Right ventricle myocardium superior (tissue), 1 donor: ENCODE measurements around the gene PRKAG1. TPM values are rescaled to one million over a fixed set of nuclear protein-coding genes. Genes with fewer than 3 reads are reported as not detected.

Experiments used
- ATAC-seq: fragments of 200-7000 bp; cut with Tn5 transposase; one replicate; pipeline ENCODE4 v1.9.1; 2020; ENCODE audit warnings: mild to moderate bottlenecking; ENCODE audit not compliant: poor library complexity
- DNase-seq: peaks from one replicate; pipeline ENCODE4 v3.0.0-alpha.2; 2020
- intact Hi-C: fragments of 100-400 bp; cut with DNase I; formaldehyde crosslinking; loops from one replicate; pipeline ENCODE4 v1.11.2; 2022
- total RNA-seq: library from RNA; stranded (reverse); fragmentation: NEBNext Ultra II Directional; extraction: Animal tissue kit (Norgen Biotek cat#: 25700); gene quantifications from one replicate; pipeline ENCODE4 v1.2.1, GENCODE V29; 2021
- donor health status: DM: no; HTN: yes; CAD: no; lungs with severe emphysema.

The PRKAG1 gene
- total RNA-seq, 1 donor from 2014 or later, result 92.8 TPM

- ATAC-seq, result no peak
- DNase-seq, result no peak
- intact Hi-C loops, result loop anchor here (5.0 kb wide), 1 partner anchor 142 kb away; the partner anchor contains the start of gene DDX23
These were observed 24.1 kb downstream of the PRKAG1 start for GRCh38 chr12:48994224-48995085.

- DNase-seq (no peak), ATAC-seq (no peak)
- intact Hi-C loops, result no loop called here
These were observed 24.8 kb downstream of the PRKAG1 start for GRCh38 chr12:48993787-48994186.

DNA sequence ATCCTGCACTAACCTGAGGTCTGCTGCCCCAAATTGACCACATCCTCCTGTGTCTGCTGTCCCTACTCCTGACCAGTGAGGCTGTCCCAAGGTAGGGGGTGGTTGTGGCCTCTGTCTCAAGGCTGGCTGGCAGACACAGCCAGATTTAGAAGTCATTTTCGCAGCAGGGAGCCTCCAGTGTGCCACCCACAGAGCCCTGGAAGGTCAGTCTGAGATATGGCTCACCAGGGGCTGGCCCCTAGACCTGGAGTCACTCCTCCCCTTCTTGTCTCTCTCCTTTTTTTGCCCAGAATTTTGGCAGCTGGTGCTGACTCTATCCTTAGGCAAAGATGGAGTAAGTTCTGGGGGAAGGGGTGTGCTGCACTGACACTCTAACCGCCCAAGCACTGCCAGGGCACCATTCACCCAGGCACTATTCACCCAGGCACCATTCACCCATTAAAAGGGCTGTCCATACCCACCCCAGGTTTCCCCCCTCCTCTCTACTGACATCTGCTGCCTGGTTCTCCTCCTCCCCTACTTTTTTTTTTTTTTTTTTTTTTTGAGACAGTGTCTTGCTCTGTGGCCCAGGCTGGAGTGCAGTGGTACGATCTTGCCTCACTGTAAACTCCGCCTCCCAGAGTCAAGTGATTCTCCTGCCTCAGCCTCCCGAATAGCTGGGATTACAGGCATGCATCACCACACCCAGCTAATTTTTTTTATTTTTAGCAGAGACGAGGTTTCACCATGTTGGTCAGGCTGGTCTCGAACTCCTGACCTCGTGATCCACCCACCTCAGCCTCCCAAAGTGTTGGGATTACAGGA is 27.1 kb downstream of the PRKAG1 start:
- ATAC-seq, result no peak
- intact Hi-C loops, result no loop called here
- DNase-seq, result no peak

- DNase-seq (no peak), ATAC-seq (no peak)
- intact Hi-C loops, result no loop called here
These were observed 28.0 kb downstream of the PRKAG1 start for GRCh38 chr12:48990552-48990951.

GRCh38 chr12:48988030-48988649 is 30.4 kb downstream of the PRKAG1 start:
- intact Hi-C loops, result no loop called here
- ATAC-seq (peak; percentile 70), DNase-seq (peak; percentile 79)

DNA sequence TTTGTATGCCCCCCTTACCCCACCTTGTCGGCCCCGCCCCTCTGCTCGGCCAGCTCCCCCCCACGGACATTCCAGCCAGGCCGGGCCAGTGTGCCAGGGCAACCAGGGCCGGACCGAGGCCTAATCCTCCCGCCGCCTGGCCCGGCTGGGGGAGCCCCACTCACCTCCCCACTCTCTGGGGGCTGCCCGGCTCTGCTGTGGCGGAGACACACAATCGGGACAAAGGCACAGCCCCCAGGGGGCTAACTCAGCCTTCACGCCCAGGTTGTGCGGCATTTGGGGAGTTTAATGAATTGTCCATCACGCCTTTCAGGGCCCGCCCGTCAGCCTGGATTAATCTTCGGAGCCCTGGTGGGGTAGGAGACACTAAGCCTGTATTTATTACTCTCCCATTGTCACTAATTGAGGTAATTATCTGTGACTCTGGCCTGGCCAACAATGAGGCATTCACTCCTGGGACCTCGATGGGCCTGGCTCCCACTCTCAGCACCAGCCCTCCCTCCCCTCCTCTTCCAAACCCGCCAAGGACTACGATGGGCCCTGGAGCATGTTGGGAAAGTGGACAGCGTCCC is 31.8 kb downstream of the PRKAG1 start:
- intact Hi-C loops, result no loop called here
- ATAC-seq, result no peak

DNA sequence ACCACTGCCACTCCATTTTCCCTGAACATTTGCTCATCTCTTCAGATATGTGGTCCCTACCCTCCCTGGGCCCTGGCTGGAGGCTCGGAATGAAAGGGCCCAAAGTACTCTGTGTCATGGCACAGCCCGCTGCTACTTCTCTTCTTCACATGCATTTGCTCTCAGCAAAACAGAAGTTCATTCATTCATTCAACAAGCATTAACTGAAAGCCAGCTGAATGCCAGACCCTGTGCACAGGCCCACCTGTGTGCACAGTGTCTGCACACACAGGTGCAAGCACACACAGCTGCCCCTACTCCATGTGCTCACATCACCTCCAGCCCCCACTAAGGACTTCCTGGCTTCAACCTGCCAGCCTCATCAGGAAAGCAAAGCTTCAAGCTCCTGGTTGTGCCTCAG is 32.7 kb downstream of the PRKAG1 start:
- intact Hi-C loops, result no loop called here
- DNase-seq (no peak), ATAC-seq (no peak)

More for the DNA sequence above, 31.8 kb downstream of the PRKAG1 start:
- no peak for DNase-seq

- DNase-seq, result peak; percentile 75
- peak; percentile 88 for ATAC-seq
- intact Hi-C loops, result no loop called here
These were observed 33.1 kb downstream of the PRKAG1 start for GRCh38 chr12:48985475-48985897.

- no peak for DNase-seq
- ATAC-seq, result no peak
- intact Hi-C loops, result no loop called here
These were observed 36.0 kb downstream of the PRKAG1 start for GRCh38 chr12:48982397-48983080.

DNA sequence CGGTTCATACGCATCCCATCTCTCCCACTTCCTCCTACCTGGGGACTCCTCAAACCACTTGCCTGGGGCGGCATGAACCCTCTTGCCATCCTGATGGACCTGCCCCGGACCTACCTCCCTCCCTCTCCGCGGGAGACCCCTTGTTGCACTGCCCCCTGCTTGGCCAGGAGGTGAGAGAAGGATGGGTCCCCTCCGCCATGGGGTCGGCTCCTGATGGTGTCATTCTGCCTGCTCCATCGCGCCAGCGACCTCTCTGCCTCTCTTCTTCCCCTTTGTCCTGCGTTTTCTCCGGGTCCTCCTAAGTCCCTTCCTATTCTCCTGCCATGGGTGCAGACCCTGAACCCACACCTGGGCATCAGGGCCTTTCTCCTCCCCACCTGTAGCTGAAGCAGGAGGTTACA is 36.8 kb downstream of the PRKAG1 start:
- ATAC-seq (no peak), DNase-seq (no peak)
- intact Hi-C loops, result no loop called here

DNA sequence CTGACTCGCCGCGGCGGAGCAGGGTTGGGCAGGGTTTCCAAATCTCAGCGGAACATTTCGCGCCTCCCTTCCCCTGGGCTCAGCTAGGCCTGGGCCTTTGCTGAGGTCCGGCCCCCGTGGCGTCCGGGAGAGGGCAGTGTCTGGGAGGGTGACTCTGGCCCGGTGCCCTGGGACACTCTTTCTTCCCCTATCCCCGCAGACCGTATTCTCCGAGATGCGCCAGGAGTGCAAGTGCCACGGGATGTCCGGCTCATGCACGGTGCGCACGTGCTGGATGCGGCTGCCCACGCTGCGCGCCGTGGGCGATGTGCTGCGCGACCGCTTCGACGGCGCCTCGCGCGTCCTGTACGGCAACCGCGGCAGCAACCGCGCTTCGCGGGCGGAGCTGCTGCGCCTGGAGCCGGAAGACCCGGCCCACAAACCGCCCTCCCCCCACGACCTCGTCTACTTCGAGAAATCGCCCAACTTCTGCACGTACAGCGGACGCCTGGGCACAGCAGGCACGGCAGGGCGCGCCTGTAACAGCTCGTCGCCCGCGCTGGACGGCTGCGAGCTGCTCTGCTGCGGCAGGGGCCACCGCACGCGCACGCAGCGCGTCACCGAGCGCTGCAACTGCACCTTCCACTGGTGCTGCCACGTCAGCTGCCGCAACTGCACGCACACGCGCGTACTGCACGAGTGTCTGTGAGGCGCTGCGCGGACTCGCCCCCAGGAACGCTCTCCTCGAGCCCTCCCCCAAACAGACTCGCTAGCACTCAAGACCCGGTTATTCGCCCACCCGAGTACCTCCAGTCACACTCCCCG is 37.4 kb downstream of the PRKAG1 start:
- no peak for DNase-seq
- intact Hi-C loops, result no loop called here
- ATAC-seq, result peak; percentile 30

DNA sequence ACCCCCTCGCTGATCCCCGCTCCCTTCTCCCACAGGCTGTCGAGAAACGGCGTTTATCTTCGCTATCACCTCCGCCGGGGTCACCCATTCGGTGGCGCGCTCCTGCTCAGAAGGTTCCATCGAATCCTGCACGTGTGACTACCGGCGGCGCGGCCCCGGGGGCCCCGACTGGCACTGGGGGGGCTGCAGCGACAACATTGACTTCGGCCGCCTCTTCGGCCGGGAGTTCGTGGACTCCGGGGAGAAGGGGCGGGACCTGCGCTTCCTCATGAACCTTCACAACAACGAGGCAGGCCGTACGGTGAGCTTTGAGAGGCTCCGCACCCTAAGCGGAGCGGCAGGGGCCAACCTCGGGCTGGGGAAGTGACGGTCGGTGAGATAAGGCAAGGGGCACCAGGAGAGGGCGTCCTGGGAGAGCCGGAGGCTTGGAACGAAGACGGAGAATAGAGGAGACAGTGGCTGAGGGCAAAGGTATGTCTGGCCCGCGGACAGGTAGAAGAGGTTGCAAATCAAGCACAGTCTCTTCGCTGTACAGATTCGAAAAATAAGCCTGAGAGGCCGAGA is 38.1 kb downstream of the PRKAG1 start:
- intact Hi-C loops, result no loop called here
- no peak for DNase-seq
- peak; percentile 6 for ATAC-seq

DNA sequence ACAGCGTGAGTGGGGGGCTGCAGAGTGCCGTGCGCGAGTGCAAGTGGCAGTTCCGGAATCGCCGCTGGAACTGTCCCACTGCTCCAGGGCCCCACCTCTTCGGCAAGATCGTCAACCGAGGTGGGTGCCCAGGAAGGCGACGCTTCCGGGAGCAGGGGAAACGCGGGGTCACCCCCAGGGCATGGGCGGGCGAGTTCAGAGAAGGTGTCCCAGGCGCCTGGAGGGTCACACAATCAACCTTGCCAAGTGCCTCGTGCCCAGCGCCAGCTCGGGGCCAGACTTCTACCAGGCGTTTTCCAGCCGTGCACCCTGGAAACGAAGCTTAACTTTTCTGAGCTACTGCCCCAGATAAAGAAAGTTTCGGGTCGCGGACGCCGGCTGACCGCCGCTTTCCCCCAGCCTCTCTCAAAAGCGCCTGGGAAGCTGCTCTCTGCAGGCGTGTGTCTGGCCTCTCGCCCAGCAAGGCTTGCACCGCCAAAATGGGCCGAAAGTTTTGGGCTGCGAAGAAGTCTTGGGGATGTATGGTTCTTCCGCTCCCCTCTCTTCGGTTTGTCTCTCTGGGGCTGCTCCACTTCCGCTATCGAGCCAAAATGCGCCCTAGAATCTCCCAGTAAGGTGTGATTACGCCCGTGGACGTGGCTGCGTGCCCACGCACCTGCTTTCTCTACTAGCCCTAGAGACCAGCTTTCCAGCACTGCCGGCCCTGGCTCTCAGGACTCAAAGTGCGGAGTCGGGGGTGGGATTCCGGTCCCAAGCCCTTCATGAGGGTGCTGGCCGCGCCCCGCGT is 38.8 kb downstream of the PRKAG1 start:
- ATAC-seq, result no peak

GRCh38 chr12:48978741-48979601 is 39.6 kb downstream of the PRKAG1 start:
- DNase-seq (no peak), ATAC-seq (no peak)
- intact Hi-C loops, result no loop called here

More for the DNA sequence above, 38.8 kb downstream of the PRKAG1 start:
- intact Hi-C loops, result no loop called here
- no peak for DNase-seq

DNA sequence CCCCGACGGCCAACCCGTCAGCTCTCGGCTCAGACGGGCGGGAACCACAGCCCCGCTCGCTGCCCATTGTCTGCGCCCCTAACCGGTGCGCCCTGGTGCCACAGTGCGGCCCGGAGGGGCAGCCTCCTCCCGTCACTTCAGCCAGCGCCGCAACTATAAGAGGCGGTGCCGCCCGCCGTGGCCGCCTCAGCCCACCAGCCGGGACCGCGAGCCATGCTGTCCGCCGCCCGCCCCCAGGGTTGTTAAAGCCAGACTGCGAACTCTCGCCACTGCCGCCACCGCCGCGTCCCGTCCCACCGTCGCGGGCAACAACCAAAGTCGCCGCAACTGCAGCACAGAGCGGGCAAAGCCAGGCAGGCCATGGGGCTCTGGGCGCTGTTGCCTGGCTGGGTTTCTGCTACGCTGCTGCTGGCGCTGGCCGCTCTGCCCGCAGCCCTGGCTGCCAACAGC is 40.3 kb downstream of the PRKAG1 start, which contains the start of gene WNT1:
TSS of gene WNT1 (plus strand) at position 32 of the 450 bp plus-strand sequence. CDS start at position 361, 329 bp downstream.
- ATAC-seq (peak; percentile 25), DNase-seq (no peak)
- intact Hi-C loops, result no loop called here
